ENCODE results near the gene SPRED1.

DNA sequence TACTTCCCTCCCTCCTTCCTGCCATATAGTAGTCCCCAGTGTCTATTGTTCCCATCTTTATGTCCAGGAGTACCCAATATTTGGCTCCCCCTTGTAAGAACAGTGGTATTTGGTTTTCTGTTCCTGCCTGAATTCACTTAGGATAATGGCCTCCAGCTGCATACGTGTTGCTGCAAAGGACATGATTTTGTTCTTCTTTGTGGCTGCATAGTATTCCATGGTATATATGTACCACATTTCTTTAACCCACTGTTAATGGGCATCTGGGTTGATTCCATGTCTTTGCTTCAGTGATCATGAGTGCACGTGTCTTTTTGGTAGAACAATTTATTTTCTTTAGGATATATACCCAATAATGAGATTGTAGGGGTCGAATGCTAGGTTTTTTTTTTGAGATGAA lies 19.3 kb downstream of the SPRED1 start:
- TF ChIP-seq, protein P1, sequence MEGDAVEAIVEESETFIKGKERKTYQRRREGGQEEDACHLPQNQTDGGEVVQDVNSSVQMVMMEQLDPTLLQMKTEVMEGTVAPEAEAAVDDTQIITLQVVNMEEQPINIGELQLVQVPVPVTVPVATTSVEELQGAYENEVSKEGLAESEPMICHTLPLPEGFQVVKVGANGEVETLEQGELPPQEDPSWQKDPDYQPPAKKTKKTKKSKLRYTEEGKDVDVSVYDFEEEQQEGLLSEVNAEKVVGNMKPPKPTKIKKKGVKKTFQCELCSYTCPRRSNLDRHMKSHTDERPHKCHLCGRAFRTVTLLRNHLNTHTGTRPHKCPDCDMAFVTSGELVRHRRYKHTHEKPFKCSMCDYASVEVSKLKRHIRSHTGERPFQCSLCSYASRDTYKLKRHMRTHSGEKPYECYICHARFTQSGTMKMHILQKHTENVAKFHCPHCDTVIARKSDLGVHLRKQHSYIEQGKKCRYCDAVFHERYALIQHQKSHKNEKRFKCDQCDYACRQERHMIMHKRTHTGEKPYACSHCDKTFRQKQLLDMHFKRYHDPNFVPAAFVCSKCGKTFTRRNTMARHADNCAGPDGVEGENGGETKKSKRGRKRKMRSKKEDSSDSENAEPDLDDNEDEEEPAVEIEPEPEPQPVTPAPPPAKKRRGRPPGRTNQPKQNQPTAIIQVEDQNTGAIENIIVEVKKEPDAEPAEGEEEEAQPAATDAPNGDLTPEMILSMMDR (IDR thresholded peaks at IDR 0.05; ENCODE audit: insufficient read depth, low read length), result no peak
- TF ChIP-seq, protein P2, sequence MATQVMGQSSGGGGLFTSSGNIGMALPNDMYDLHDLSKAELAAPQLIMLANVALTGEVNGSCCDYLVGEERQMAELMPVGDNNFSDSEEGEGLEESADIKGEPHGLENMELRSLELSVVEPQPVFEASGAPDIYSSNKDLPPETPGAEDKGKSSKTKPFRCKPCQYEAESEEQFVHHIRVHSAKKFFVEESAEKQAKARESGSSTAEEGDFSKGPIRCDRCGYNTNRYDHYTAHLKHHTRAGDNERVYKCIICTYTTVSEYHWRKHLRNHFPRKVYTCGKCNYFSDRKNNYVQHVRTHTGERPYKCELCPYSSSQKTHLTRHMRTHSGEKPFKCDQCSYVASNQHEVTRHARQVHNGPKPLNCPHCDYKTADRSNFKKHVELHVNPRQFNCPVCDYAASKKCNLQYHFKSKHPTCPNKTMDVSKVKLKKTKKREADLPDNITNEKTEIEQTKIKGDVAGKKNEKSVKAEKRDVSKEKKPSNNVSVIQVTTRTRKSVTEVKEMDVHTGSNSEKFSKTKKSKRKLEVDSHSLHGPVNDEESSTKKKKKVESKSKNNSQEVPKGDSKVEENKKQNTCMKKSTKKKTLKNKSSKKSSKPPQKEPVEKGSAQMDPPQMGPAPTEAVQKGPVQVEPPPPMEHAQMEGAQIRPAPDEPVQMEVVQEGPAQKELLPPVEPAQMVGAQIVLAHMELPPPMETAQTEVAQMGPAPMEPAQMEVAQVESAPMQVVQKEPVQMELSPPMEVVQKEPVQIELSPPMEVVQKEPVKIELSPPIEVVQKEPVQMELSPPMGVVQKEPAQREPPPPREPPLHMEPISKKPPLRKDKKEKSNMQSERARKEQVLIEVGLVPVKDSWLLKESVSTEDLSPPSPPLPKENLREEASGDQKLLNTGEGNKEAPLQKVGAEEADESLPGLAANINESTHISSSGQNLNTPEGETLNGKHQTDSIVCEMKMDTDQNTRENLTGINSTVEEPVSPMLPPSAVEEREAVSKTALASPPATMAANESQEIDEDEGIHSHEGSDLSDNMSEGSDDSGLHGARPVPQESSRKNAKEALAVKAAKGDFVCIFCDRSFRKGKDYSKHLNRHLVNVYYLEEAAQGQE (IDR thresholded peaks at IDR 0.05; ENCODE audit: insufficient replicate concordance, low read depth), result no peak
- no peak for TF ChIP-seq POLR2AphosphoS5 (IDR thresholded peaks at IDR 0.05; ENCODE audit: low read depth)
- TF ChIP-seq SPI1 (IDR thresholded peaks at IDR 0.05; ENCODE audit: borderline replicate concordance, low read depth), result no peak

All from HL-60 (cell line).